SKM-1 (cell line): ENCODE data around the gene WDFY4.

Experiments used
- DNase-seq: peaks from one replicate; lab custom pipeline; 2025; ENCODE audit not compliant: unreplicated experiment; lab: John Stamatoyannopoulos, UW

WDFY4 gene

GRCh38 chr10:48684463-48684791, 246 bp upstream of the WDFY4 start:
- DNase-seq: no peak

- no peak for DNase-seq
Measured at GRCh38 chr10:48685731-48686130, 1.1 kb downstream of the WDFY4 start.

- no peak for DNase-seq
Measured at GRCh38 chr10:48690791-48691660, 6.4 kb downstream of the WDFY4 start.

DNA sequence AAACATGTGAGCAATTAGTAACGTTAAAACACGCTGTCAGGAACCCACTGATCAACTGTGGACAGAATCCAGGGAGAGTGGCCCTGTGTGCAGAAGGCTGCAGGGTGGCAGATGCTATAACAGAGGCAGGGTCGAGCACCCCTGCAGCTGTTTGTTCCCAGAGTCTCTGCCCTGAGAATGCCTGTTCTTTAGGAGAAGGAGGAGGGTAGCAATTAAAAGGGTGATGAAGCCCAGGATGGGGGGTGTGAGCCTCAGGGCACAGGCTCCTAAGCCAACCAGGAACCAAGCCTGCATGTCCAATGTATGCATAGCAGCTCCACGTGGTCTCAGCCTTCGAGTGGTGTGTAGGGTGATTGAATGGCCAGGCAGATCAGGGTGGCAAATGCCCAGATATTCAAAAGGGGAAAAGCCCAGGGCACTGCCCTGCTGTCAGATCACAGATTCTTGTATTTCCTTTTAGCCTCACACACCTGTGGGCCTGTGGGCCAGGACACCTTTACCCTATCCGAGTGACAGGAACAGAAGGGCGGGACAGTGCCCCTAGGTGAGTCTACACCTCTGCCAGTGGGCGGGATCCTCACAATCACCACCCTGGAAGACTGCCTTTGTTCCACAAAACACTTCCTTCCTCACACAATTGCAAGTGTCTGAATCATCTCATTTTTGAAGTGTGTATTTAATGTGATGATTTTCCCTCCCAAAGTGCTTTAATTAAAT, 7.3 kb downstream of the WDFY4 start:
- DNase-seq: no peak

DNA sequence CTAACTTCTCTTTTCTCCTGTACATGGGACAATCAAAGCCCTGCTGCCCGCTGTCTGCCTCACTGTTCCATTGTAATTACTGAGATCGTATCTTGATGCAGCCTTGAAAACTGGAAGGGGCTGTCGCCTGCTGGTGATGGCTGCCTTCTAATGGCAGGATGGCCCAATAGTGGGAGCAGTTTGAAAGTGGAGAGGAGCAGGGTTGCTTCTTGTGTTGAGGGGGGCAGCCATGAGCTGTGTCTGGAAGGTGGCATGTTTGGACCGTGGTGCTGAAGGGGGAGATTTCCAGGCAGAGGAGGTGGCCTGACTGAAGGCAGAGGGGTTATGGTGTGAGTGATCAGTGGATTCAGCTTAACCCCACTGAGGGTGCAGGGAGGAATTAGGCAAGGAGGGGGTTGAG, 8.1 kb downstream of the WDFY4 start:
- DNase-seq: no peak

DNA sequence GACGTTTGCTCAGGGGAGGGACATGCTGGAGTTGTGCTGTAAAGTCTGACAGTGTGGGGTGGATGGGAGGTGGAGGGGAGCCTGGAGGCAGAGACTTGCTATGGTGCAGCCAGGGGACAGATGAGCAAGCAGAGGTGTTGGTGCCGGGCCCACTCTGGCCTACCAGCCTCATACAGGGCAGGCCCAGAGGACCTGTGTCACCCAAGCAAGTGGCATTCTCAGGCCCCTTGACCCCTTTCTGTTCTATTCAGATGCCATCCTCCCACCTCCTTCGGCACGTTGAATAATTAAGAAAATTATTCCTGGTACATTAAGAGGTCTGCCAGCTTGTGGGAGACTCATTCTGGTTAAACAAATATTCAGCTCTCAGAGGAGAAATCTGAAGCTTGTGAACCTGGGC, 8.5 kb downstream of the WDFY4 start:
- no peak for DNase-seq

GRCh38 chr10:48694371-48695030, 9.8 kb downstream of the WDFY4 start:
- no peak for DNase-seq

DNA sequence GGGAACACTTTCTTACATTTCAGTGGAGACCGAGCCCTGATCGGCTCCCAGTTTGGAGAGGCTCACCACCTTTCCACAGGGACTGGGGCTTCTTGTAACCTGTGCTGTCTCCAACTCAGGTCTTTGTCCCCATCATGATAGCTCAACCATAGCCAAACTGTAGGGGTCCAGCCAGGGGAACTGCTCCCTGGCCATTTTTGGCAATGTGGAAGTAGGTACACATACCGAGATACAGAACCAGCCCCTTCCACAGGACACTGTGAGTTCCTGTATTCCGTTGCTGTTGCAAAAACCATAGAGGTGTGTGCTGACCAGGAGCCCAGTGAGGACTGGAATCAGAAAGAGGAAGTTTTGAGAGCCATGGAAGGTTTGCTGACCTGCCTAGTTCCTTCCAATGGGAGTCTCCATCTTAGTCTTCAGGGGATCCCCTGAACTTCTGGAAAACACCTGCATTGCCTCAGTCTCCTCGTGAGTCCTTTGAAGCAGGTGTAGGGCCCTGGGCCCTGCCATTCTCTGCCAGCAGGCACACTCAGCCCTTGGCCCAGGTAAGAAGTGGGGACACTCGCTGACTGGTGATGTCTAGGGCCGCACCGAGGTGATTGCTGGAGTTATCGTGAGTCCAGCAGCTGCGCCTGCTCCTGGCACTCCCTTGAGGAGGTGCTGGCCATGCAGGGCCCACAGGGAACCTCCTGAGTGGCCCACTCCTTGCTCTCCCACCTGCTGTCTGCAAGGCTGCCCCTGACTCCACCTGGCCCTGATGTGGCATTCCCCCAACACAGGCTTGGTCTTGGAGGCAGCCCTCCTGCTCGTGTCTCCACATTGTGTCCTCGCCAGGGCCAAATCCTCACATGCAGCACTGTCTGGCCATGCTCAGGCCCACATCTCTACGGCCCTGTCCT, 11.2 kb downstream of the WDFY4 start:
- DNase-seq: no peak

DNA sequence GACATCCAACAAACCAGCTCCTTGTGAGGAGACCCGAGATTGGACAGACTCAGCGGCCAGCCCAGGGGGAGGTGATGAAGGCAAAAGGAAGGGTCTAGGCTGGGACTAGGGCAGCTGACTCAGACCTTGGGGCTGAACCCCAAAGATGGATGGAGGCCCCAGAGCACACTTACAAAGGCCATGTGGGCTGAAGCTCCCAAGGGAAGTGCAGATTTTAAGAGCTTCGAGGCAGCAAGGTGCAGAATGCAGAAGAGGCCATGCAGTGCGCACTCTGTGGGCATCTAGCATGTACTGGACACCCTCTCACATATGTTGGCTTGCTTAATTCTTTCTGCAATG, 11.8 kb downstream of the WDFY4 start:
- DNase-seq: no peak

- DNase-seq: no peak
Measured at GRCh38 chr10:48697091-48697490, 12.4 kb downstream of the WDFY4 start.

- DNase-seq: no peak
Measured at GRCh38 chr10:48697821-48698764, 13.4 kb downstream of the WDFY4 start.

DNA sequence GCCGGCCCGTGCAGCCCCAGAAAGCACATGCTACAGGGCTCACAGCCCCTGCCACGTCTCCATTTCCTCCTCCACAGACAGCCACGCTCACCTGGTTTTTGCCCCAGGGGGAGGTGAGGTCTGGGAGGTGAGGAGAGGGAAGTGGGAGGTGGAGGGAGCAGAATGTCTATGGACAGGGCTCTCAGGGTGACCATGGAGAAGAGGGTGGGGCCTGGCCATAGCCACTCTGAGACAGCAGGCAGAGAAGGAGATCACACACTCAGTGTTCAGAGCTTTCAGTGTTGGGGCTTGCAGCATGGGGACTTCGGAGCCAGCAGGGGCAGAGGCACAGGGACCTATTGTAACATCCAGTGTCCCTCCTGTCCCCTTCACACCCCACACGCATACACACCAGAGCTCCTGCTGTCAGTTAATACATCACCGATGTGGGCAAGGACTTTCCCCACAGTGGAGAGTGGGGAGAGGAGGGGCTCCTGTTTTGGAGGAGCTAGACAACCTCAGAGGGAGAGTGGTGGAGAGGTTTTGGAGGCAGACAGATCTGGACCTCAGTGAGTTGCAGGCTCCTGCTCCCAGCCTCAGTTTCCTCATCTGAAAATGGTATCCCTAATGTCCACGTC, 14.4 kb downstream of the WDFY4 start:
- DNase-seq: no peak

DNA sequence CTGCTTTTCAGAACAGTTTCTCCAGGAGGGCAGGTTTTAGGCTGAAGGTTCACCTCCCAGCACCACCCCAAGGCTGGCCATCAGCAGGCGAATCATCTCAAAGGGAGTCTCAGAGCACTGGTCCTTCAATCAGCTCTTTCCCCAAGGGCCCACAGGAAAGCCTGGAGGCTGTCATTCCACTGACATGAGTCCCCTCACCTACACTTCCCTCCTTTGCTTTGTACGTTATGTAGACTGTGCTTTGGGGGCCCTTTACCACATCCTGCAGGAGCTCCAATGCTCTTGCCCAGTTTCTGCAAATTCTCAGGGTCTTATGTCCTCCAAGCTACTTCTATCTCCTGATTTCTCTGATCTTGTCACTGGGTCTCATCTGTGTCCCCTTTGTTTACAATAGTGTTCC, 15.4 kb downstream of the WDFY4 start:
- DNase-seq: no peak

DNA sequence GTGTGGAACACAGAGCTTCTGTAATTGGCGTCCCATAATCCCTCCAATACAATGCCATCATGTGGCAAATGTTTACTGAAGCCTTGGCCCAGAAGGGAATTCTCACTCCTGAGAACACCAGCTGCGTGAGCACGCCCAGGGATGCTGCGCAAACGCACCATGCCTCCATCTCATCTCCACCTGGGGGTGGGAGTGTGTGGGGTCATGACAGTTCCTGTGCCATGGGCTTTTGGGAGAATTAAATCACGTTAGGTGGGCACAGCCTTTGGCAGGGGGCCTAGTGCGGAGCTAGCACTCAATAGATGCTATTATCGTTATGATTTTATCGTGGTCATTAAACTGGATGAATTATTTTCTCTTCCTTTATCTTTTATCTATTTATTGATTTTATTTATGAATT, 15.8 kb downstream of the WDFY4 start:
- DNase-seq: no peak

DNA sequence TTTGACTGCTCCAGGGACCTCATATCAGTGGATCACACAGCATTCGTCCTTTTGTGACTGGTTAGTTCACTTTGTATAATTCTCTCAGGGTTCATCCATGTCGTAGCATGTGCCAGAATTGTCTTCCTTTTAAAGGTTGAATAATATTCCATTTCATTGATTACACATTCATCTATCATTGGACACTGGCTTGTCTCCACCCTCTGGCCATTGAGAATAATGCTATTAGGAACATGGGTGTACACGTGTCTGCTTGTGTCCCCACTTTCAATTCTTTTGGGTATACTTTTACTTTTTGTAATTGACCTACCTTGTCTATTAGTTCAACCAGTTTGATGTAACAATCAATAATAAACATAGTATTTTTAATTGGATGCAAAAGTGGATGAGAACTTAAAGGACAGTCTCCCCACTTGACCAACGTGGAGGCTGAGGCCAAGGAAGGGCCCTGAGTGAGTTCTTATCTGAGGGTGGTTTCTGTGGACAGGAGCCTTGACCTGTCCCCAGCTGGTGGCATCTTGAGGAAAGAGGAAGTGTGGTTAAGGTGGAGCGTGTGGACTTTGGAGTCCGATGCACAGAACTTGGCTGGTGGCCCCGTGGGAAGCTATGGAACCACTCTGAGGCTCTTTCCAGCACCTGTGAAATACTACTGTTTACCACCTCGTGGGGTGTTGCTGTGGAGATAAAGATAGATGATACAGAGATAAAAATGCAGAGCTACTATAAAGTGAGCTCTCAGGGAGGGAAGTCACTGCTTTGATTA, 16.6 kb downstream of the WDFY4 start:
- no peak for DNase-seq

- no peak for DNase-seq
Measured at GRCh38 chr10:48701941-48702340, 17.3 kb downstream of the WDFY4 start.

DNA sequence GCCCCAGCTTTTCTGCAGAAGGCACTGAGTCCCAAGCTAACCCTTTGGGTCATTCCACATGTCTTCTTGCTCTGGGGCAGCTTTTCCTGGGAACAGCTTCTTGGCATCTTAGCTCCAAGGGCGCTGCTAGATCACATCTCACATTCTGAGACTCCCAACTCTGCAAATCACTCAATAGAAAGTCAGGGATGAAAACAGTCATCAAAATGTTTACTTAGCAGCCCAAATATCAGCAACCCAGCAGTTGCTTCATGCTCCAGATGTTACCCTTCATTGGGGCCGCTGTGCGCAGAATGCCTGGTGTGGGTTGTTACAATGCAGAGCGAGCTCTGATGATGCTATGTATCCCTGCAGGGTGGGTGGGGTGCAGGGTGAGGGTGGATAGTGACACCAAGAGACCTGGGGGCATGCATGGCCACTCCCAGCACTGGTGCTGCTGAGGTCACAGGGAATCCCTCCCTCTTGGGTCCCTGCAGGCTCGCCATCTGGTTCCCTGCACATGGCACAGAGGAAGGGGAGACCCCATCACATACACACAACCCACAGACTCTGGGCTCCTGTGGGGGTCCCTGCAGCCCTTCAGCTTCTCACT, 19.0 kb downstream of the WDFY4 start:
- no peak for DNase-seq

GRCh38 chr10:48704156-48704555, 19.5 kb downstream of the WDFY4 start:
- no peak for DNase-seq
